Measurements from ENCODE around the gene CHAT.

DNA sequence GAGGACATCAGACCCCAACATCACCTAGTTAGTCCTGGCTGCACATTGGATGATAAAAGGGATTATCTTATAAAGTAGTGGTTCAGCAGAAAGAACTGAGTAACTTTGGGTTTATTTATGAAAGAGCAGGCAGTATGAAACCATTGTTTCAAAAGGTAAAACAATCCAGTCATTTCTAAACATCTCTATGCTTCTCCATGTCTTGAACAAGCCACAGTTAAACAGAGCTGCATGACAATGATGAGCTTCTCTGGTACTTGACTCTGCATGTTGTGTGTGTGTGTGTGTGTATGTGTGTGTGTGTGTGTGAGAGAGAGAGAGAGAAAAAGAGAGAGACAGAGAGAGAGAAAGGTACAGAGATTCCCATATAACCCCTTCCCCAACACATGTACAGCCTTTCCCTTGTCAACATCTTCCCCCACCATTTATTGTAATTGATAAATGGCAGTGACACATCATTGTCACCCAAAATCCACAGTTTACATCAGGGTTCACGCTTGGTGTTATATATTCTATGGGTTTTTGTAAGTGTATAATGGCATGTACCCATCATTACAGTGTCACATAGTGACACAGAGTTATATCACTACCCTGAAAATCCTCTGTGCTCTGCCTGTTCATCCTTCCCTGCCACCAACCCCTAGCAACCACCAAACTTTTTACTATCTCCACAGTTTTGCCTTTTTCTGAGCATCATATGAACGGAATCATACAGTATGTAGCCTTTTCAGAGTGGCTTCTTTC is 36.5 kb upstream of the CHAT start:
- no peak for TF ChIP-seq ZFX (IDR thresholded peaks at IDR 0.05)
- TF ChIP-seq, protein P1, sequence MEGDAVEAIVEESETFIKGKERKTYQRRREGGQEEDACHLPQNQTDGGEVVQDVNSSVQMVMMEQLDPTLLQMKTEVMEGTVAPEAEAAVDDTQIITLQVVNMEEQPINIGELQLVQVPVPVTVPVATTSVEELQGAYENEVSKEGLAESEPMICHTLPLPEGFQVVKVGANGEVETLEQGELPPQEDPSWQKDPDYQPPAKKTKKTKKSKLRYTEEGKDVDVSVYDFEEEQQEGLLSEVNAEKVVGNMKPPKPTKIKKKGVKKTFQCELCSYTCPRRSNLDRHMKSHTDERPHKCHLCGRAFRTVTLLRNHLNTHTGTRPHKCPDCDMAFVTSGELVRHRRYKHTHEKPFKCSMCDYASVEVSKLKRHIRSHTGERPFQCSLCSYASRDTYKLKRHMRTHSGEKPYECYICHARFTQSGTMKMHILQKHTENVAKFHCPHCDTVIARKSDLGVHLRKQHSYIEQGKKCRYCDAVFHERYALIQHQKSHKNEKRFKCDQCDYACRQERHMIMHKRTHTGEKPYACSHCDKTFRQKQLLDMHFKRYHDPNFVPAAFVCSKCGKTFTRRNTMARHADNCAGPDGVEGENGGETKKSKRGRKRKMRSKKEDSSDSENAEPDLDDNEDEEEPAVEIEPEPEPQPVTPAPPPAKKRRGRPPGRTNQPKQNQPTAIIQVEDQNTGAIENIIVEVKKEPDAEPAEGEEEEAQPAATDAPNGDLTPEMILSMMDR (conservative IDR thresholded peaks at IDR 0.05), result no peak

Measured in C4-2B (cell line).